HG03064 (cell line): ENCODE data around the gene LDLRAP1.

ENCODE experiments used
- ATAC-seq: cut with Tn5 transposase; IDR thresholded peaks from one replicate; pipeline ENCODE4 v1.9.1; 2021; ENCODE audit warnings: low read depth; ENCODE audit not compliant: unreplicated experiment

LDLRAP1 gene

DNA sequence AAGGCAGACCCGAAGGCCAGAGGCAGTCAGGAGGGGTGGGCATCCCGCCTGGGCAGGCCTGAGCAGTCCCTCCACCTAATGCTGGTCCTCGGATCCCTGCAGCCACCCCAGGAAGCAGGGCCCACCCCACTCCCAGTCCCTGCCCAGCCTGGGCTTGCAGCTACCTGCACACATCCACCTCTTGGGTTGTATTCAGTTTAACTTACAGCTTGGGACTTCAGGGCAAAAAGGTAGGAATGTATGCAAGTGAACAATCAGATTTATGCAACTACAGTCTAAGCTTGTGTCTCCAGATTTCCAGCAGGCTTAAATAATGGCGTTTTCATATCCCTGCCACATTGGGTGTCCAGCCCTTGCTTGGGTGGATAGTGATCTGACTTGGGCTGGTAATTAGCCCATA is 17.4 kb downstream of the LDLRAP1 start:
- no peak for ATAC-seq

DNA sequence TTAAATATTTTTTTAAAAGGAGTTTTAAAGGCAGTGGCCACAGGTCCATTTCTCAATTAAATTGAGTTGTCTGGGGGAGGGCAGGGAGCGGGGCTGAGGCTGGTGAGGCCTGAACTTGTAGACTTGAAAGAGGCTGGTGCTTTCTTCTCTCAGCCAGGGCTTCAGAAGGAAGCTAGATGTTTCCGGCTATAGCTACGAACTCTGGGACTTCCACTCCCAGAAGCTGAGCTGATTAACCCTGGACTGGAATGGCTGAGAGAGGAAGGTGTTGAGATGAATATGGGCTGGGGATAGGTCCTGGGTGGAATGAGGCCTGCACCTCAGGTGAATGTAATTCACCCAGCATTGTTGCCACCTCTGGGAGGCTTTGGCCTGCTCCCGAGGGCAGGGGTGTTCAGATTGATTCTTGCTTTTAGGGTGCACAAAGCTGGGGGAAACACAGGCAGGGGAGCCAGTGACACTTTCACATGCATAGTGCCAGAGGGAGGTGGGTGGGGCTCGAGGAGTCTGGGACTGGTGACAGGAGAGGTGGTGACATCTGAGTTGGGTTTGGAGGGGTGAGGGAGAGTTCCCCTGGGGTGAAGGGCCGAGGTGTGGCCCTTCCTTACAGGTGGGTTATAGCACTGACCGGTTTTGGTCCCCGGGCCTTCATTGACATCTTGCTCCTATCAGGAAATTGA is 18.2 kb downstream of the LDLRAP1 start:
- ATAC-seq = no peak

DNA sequence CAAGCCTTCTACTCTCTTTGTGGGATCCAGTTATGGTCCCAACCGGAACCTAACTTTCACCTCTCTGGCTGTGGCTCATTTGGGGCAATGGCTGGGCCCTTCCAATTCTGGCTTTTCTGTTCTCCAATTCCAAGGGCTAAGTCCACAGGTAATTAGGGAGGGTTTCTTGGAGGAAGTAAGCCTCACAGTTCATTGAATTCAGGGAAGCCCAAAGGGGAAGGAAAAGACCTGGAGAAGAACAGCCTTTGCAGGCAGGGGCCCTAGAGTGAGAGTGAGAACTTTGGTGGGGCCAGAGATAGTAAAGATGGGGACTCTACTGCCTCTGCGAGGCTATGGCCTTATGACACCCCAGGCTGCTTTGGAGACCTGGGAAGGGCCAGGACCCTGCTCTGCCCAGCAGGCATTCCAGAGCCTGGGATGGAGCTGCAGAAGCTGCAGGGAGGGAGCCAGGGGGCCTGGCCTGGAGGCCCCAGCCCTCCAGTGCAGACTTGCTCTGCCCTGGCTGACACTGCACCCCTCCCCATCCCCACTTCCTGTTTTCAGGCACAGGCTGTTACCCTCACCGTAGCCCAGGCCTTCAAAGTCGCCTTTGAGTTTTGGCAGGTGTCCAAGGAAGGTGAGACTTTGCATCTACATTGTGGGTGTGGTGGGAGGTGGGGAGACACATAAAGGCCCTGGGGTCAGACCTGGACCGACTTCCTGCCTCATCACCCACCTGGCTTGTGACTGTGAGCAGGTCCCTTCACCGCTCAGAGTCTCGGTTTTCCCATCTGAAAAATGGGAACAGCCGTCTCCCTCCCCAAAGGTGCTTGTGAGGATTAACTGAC is 18.9 kb downstream of the LDLRAP1 start:
- ATAC-seq = peak; percentile 64

DNA sequence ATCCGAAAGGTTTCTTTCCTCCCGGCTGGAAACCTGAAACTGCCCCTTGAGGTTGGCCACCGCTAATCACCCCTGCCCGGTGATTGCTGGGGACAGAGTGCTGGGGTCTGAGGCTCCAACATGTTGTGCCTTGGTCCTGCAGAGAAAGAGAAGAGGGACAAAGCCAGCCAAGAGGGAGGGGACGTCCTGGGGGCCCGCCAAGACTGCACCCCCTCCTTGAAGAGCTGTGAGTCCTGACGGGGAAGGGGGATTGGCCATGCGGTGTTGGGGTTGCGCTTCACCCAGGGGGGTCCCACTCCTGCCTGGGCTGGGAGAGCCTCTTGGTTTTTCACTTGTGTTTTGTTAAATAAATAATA is 19.5 kb downstream of the LDLRAP1 start:
- no peak for ATAC-seq

DNA sequence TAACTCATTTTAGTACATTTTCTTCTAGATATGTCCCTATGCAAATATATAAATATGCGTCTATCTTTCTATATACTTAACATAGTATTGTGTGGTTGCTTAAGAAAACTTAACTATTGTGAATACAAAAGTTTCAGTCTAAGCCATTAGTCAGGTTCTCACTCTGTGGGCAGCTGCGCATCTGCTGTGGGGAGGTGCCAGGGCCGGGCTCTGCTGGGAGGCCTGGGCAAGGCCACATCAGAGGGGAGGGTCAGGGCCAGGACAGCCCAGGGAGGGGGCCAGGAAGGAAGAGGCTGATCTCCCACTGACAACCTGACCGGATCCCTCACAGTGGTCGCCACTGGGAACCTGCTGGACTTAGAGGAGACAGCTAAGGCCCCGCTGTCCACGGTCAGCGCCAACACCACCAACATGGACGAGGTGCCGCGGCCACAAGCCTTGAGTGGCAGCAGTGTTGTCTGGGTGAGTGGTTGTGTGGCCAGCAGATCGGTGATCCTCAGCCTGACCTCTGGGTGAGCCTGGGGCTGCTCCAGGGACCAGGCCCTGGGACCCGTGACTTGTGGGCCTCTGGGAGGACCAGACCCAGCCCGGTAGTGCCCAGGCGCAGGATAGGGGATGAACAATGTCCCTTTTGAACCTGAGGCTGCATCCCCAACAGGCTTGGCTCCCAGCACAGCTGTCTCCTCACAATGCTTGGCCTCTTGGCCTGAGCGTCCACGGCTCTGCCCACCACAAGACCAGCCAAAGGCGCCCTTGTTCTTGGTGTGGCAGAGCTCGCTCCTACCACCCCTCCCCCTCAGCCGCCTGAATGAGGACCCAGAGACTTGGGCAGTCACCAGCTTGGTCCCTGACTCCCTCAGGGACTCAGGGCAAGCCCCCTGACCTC is 20.2 kb downstream of the LDLRAP1 start:
- ATAC-seq = no peak

DNA sequence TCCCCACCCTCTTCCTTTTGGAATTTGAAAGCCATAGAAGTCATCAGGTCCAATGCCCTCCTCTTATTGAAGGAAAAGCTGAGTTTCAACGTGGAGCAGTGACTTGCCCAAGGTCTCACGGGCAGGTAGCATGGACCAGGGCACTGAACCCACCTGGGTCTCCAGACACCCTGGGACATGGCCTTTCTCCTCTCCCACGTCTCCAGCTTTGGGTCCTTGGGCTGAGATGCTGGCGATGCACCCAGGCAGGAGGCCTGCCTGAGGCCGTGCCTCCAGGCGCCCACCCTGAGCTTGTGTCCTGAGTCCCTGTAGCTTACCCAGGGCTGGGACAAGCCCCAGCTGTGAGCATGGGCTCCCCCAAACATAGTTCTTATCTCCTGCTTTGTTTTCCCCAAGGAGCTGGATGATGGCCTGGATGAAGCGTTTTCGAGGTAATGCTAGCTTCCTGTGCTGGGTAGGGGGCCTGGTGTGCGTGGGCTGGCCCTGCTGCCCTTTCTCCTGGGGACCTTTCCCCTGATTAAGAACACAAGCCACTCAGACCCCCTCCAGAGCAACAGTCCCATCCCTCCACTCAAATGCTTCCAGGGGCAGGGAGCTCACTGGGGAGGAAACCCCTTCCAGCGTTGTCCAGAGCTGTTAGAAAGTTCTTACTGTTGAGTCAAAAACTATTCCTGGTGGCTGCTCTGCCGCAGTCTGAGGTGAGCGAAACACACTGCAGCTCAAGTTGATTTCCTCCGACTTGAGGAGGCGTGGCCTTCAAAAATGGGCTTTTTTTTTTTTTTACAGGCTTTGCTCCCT is 21.6 kb downstream of the LDLRAP1 start:
- ATAC-seq = no peak

DNA sequence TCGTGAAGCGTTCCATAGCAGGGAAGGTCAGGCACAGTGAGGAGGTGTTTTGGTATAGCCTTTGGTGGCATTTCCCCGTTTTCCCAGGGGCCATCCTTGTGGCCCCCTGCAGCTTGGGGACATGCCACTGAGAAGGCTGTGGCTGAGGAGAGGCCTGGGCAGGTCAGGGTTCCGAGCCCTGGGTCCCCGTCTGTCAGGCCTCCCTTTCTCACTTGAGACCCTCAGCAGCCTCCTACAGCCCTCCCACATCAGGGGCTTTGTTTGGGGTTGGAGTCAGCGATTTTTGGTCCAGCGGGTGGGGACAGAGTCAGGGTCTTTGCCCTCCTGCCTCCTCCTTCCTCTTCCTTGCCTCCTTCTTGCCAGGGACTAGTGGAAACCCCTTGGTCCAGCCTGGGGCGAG is 22.2 kb downstream of the LDLRAP1 start:
- no peak for ATAC-seq

DNA sequence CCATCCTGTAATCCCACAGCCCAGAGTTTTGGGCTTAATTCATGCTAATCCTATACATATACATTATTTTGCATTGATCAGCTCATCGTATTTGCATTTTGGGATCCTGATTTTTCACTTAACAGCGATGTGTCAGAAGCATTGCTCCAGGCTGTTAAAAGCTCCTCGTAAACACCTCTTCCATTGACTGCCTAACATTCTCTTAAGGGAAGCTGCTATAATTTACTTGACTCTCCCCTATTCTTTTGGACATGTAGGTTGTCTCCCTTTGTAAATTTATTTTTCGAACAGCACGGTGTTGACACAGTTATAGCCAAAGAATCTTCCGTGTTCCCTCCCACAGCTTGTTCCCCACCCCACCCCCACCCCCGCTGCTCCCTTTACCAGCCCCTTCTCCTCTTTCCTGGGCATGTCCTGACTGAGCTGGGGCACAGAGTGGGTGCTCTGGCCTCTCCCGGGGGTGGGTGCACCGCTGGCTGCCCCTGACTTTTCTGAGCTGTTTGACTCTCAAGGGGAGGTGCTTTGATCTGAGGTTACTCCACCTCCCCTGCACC is 22.8 kb downstream of the LDLRAP1 start:
- no peak for ATAC-seq

DNA sequence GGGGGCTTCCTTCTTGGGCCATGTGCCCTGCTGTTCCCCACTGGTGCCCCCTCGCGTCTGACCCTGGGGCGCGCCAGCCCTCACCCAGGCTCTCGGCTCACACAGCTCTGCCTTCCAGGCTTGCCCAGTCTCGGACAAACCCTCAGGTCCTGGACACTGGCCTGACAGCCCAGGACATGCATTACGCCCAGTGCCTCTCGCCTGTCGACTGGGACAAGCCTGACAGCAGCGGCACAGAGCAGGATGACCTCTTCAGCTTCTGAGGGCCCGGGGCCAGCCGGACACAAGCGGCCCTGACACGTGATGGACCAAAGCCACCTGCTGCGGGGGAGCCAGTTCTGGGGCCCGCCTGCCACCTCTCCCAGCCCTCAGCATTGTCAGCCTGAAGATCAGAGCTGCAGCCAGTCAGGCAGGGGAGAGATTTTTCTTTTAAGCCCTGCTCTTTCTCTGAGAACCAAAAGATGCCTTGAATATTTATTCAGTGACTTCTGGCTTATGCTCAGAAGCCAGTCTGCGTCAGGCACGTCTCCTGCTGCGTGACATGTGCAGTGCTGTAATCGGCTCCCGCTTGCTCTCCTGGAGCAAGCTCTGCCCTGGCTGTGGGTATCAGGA is 23.4 kb downstream of the LDLRAP1 start:
- ATAC-seq = no peak

DNA sequence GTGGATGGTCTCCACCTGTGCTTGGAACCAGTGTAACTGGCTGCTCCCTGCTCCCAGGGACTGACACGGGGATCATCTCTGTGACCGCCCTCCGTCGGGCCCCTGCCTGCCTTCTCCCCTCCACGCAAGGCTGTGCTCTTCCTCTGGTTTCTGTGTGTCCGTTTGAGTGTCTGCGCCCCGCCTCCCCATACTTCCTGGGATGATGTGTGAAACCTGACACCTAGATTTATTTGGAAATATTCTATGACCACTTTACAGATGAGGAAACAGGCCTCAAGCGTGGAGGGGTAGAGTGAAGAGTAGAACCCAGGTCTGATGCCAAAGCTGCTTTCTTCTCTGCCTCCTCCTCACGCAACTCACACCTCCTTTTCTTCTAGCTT is 24.3 kb downstream of the LDLRAP1 start:
- no peak for ATAC-seq

DNA sequence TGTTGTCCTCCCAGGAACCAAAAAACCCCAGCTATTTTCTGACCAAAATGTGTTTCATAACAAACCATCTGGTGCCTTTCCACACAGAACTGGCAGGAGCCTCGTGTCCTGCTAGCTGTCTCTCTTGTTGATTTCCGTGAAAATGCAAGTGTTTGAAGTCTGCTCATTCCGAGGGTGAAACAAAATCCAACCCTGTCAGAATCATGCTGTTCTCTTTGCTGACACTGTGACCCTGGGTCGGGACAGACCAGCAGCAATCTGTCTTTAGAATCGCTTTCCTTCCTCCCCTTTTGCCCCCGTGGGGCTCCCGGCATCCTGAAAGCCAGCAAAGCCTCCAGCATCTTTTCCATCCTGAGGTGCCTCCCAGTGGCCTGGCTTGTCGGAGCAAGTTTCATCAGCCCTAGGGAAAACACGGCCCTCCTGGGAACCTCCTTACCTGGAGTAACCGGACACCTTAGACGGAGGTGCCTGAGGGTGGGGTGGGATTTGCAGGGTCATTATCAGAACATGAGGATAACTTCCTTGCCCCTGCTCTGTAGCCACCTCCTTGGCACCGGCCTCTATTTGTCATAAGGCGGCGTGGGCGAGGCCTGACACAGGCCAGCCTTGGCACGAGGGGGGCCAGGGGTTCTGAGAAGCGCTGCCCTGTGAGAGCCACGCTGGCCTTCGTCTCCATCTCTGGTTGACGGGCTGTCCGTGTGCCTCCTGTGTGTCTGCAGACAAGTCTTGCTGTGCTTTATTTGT is 24.9 kb downstream of the LDLRAP1 start:
- no peak for ATAC-seq

DNA sequence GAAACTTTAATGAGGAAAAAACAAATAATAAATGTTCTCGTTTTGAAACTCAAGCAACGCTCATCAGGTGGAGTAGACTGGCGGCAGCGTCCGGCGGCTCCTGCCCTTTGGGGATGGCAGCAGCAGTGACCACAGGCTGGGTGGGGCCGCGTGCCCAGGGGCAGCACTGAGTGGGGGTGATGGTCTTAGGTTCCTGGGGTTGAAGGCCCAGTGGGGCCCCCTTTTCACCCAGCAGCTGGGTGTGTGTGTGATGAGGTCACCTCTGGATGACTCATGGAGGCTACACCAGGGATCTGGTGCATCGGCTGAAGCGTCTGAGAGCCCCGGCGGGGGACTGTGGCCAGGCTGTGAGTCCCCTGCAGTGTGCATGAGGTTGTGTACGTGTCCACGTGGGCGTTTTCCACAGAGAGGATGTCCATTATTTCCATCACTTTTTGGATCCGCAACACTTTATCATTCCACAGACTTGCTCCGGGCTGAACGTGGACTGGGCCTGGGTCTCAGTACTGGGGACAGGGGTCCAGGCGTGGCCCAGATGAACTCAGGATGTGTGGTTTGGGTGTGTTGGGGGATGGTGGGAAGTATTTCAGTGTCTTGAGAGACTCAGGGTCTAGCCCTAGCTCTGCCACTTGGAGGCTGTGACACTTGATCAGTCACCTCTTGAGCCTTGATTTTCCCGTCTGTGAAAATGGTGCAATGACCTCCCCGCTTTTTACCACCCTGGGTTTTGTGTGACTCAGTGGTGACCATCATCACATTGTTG is 25.6 kb downstream of the LDLRAP1 start:
- ATAC-seq = no peak

DNA sequence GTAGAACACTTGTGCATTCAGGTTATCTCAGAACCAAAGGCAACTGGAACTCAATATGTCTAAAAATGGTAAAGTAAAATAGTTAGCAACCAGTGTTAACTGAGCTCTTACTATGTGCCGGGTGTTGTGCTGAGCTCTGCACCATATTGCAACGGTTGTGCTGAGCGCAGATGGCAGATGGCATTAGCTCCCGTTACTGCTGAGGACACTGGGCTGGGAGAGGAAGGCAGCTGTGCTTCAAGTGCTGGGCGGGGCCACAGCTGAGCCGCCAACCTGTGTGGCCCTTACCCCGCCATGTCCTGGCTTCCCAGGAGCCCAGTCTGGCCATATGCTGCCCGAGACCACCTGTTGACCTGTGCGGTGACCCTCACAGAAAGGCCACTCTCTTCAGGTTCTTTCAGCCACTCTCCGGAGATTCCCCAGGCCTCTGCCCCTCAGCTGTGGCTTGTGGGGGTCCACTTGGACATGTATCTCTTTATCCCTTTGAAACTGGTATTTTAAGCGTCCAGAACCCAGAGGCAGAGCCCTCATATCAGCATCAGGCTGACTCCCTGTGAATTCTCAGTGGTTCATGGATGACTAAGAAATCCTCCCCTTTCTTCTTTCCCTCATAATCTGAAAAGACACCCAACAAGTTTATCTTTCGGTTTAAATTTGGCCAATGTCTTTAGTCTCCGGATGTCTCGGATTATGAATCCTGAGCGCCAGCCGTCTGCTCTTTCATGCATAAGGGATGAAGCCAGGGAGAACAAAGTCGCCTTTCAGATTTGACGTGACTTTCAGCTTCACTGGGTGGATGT is 26.4 kb downstream of the LDLRAP1 start:
- ATAC-seq = no peak

DNA sequence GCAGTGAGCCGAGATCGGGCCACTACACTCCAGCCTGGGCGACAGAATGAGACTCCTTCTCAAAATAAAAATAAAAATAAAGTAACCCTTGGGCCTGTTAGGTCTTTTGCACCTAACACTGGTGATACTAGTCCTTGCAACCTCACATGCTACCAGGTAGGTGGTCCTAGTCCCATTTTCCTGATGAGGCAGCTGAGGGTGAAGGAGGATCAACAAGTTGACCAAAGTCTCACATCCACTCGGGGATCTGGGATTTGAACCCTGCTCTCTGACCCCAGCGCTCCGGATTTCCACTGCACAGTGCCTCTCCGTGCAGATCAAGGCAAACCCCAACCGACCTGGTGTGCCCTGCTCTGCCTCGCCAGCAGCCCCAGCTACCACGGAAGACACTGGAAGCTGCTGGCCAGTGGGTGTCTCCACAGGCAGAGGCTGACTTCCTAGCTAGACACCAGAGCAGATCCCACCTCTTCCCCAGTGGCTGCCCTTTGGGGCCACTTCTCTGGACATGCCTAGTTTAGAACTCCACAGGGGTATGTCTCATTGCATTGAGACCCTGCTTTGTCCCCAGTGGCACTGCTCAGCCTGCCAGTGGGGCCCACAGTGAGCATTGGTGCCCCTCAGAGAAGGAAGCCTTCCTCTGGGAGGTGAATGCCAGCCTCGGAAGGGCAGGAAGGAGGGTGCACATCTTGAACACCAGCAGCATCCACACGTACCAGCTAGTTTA is 27.6 kb downstream of the LDLRAP1 start:
- no peak for ATAC-seq

DNA sequence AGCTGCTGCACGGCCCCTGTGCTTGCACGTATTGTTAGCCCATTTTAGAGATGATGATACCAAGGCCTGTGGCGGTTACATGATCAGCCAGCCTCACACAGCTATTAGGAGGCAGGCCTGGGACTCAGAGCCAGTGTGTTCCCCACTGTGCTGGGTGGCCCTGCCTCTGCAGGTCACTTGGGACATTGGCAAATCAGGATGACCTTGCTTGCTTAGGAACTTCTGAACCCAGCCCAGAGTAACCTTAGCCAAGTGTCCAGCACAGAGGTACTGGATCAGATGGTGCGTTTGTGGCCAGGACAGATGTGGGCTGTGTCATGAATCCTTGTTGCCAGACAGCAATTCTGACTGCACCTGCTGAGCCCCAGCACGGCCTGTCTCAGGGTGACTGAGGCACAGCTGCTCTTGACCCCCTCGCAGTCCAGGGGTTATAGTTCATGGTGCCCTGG is 28.1 kb downstream of the LDLRAP1 start:
- ATAC-seq = no peak

DNA sequence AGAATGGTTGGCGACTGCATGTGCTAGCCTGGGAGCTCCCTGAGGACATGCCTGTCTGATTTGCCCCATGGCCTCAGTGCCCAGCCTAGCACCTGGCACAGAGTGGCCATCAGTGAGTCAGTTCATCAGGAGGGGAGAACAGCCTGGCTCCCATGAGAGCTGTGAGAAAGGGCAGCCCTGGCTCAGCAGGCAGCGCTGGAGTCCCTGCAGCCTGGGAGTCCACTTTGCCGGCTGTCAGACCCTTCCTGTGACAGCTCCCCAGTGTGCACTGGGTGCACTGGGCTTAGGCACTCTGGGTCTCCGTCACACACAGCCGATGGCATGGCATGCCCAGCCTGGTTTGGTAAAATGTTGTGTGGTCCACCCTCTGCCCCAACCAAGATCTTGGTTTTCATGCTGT is 28.7 kb downstream of the LDLRAP1 start:
- ATAC-seq = no peak
